ENCODE data around the gene GDF15.
A peak's percentile ranks its signal among the peaks of the same experiment; 100 is the strongest.
"Not testable (repeated sequence)": the region's sequence is repeated elsewhere in the genome, so short reads cannot be mapped to it uniquely, and the experiment has no call there.

The GDF15 gene

DNA sequence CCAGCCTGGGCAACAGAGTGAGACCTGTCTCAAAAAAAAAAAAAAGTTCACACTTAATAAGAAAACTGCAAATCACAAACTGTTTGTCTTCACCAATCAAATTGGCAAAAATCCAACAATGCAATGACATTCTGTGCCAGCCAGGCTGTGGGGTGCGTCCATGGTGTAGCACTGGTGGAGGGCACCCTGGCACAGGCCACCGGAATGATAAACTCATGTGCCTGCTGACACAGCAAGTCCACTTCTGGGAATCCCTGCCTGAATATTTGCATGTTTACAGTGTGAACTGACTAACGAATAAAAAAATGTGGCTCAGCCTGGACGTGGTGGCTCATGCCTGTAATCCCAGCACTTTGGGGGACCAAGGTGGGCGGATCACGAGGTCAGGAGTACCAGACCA lies 13.1 kb downstream of the GDF15 start:
- no peak overlapping the region for H2AK5ac ChIP-seq (ENCODE audit: low read length, severe bottlenecking)
- no peak overlapping the region for H3K18ac ChIP-seq (ENCODE audit: low read depth in 1 of 2, low read length in 2 of 2)
- H3K79me1 ChIP-seq (replicated peaks; ENCODE audit: low read length, poor library complexity, severe bottlenecking) = no peaks in the 10 kb centered on the region
- peak overlapping the region in 1 of 2 experiments; percentile 66 for H2BK12ac ChIP-seq (ENCODE audit: low read length in 2 of 2)
- no peaks in the 10 kb centered on the region for H3K36me3 ChIP-seq (ENCODE audit: control insufficient read depth in 1 of 2, insufficient read depth in 2 of 2, low read depth in 1 of 2, low read length in 2 of 2)
- H3K4me2 ChIP-seq (ENCODE audit: low read length, poor library complexity, severe bottlenecking) = no peak overlapping the region
- H2BK15ac ChIP-seq (ENCODE audit: low read depth, poor library complexity, severe bottlenecking) = no peak overlapping the region
- no peak overlapping the region for H3K4me3 ChIP-seq (ENCODE audit: insufficient read depth in 1 of 2, low read depth in 1 of 2, low read length in 2 of 2)
- H3K14ac ChIP-seq (ENCODE audit: low read length in 2 of 2) = no peak overlapping the region
- H2AFZ ChIP-seq (ENCODE audit: low read depth, low read length) = no peak overlapping the region
- H3K4ac ChIP-seq (ENCODE audit: low read depth in 1 of 2, low read length in 2 of 2) = no peak overlapping the region
- DNase-seq = peak; percentile 80
- H2BK120ac ChIP-seq (ENCODE audit: low read depth, low read length) = no peak overlapping the region
- H3K27ac ChIP-seq (ENCODE audit: low read length, poor library complexity, severe bottlenecking) = peak overlapping the region; percentile 51
- H4K8ac ChIP-seq (ENCODE audit: low read length) = peak overlapping the region; percentile 27
- H2BK5ac ChIP-seq (ENCODE audit: low read depth, low read length, poor library complexity, severe bottlenecking) = no peak overlapping the region
- 35% methylated on average over 6 of the region's 6 CpGs for WGBS
- H3K23ac ChIP-seq (ENCODE audit: low read length in 2 of 2) = no peak overlapping the region
- H3K9me3 ChIP-seq (ENCODE audit: control insufficient read depth, low read length) = no peaks in the 10 kb centered on the region
- H3K4me1 ChIP-seq (ENCODE audit: control insufficient read depth, insufficient read depth, low read depth, low read length) = peaks cover 33% of the 10 kb centered on the region
- no peak overlapping the region for H4K91ac ChIP-seq (ENCODE audit: low read length)
- H3K27me3 ChIP-seq (ENCODE audit: control insufficient read depth in 1 of 2, insufficient read depth in 1 of 2, low read length in 2 of 2) = peaks cover 0 to 19% of the 10 kb centered on the region in 2 experiments
- no peak overlapping the region for H3K9ac ChIP-seq (ENCODE audit: low read length)

DNA sequence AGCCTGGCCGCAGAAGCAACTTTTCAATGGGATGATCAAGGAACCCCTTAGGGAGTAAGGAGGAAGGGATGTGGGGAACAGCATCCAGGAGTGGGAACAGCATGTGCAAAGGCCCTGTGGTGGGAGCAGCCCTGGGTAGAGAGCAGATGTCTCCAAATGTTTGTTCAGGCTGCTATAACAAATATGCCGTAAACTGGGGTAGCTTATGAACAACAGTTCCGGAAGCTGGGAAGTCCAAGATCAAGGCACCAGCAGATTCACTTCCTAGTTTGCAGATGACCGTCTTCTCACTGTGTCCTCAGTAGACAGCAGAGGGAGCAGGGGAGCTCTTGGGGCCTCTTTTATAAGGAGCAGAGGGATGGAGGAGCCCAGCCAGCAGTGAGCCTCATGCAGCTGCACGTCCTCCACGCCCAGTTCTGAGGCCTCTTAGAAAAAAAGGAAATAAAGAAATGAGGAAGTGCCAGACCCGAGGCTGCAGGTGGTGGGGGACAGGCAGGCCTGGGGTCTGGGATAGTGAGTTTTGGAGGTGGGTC lies 15.7 kb downstream of the GDF15 start:
- Histone ChIP-seq H3K9ac (ENCODE audit: low read length) (peak overlapping the region; percentile 40), H3K4me1 (ENCODE audit: control insufficient read depth, insufficient read depth, low read depth, low read length) (peaks cover 34% of the 10 kb centered on the region), H2AFZ (ENCODE audit: low read depth, low read length) (no peak overlapping the region), H3K4me3 (ENCODE audit: insufficient read depth in 1 of 2, low read depth in 1 of 2, low read length in 2 of 2) (no peak overlapping the region), H4K91ac (ENCODE audit: low read length) (peak overlapping the region; percentile 69), H3K27me3 (ENCODE audit: control insufficient read depth in 1 of 2, insufficient read depth in 1 of 2, low read length in 2 of 2) (peaks cover 0 to 15% of the 10 kb centered on the region in 2 experiments), H3K4me2 (ENCODE audit: low read length, poor library complexity, severe bottlenecking) (peak overlapping the region; percentile 73), H2BK12ac (ENCODE audit: low read length in 2 of 2) (peak overlapping the region in 1 of 2 experiments; percentile 75), H2BK15ac (ENCODE audit: low read depth, poor library complexity, severe bottlenecking) (peak overlapping the region; percentile 73), H3K79me1 (replicated peaks; ENCODE audit: low read length, poor library complexity, severe bottlenecking) (no peaks in the 10 kb centered on the region), H3K9me3 (ENCODE audit: control insufficient read depth, low read length) (no peaks in the 10 kb centered on the region), H4K8ac (ENCODE audit: low read length) (peak overlapping the region; percentile 81), H3K27ac (ENCODE audit: low read length, poor library complexity, severe bottlenecking) (peak overlapping the region; percentile 98), H2AK5ac (ENCODE audit: low read length, severe bottlenecking) (peak overlapping the region; percentile 96), H3K18ac (ENCODE audit: low read depth in 1 of 2, low read length in 2 of 2) (peak overlapping the region; percentile 47 to 93), H3K36me3 (ENCODE audit: control insufficient read depth in 1 of 2, insufficient read depth in 2 of 2, low read depth in 1 of 2, low read length in 2 of 2) (no peaks in the 10 kb centered on the region), H3K14ac (ENCODE audit: low read length in 2 of 2) (no peak overlapping the region), H2BK5ac (ENCODE audit: low read depth, low read length, poor library complexity, severe bottlenecking) (peak overlapping the region; percentile 97), H2BK120ac (ENCODE audit: low read depth, low read length) (peak overlapping the region; percentile 90), H3K4ac (ENCODE audit: low read depth in 1 of 2, low read length in 2 of 2) (peak overlapping the region in 1 of 2 experiments; percentile 59), H3K23ac (ENCODE audit: low read length in 2 of 2) (peak overlapping the region in 1 of 2 experiments; percentile 17)
- DNase-seq = peak; percentile 82
- 53% methylated on average over 7 of the region's 7 CpGs for WGBS

DNA sequence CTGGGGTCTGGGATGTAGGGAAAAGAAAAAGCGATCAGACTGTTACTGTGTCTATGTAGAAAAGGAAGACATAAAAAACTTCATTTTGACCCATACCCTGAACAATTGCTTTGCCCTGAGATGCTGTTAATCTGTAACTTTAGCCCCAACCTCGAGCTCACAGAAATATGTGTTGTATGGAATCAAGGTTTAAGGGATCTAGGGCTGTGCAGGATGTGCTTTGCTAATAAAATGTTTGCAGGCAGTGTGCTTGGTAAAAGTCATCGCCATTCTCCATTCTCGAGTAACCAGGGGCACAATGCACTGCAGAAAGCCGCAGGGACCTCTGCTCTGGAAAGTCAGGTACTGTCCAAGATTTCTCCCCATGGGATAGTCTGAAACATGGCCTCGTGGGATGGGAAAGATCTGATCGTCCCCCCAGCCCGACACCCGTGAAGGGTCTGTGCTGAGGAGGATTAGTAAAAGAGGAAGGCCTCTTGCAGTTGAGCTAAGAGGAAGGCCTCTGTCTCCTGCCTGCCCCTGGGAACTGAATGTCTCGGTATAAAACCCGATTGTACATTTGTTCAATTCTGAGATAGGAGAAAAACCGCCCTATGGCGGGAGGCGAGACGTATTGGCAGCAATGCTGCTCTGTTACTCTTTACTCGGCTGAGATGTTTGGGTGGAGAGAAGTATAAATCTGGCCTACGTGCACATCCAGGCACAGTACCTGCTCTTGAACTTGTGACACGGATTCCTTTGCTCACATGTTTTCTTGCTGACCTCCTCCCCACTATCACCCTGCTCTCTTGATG lies 16.7 kb downstream of the GDF15 start:
- H4K91ac ChIP-seq (ENCODE audit: low read length); H2BK15ac ChIP-seq (ENCODE audit: low read depth, poor library complexity, severe bottlenecking); H3K9ac ChIP-seq (ENCODE audit: low read length); H3K9me3 ChIP-seq (ENCODE audit: control insufficient read depth, low read length); H3K4me3 ChIP-seq (ENCODE audit: insufficient read depth in 1 of 2, low read depth in 1 of 2, low read length in 2 of 2); H3K14ac ChIP-seq (ENCODE audit: low read length in 2 of 2); H3K18ac ChIP-seq (ENCODE audit: low read depth in 1 of 2, low read length in 2 of 2); H3K23ac ChIP-seq (ENCODE audit: low read length in 2 of 2); H3K79me1 ChIP-seq (replicated peaks; ENCODE audit: low read length, poor library complexity, severe bottlenecking); H2AFZ ChIP-seq (ENCODE audit: low read depth, low read length); DNase-seq; H3K27me3 ChIP-seq (ENCODE audit: control insufficient read depth in 1 of 2, insufficient read depth in 1 of 2, low read length in 2 of 2); H3K36me3 ChIP-seq (ENCODE audit: control insufficient read depth in 1 of 2, insufficient read depth in 2 of 2, low read depth in 1 of 2, low read length in 2 of 2): not testable (repeated sequence)
- Histone ChIP-seq H4K8ac (ENCODE audit: low read length) (peak overlapping the region; percentile 51), H3K4ac (ENCODE audit: low read depth in 1 of 2, low read length in 2 of 2) (peak overlapping the region in 1 of 2 experiments; percentile 59), H2BK5ac (ENCODE audit: low read depth, low read length, poor library complexity, severe bottlenecking) (peak overlapping the region; percentile 97), H3K4me1 (ENCODE audit: control insufficient read depth, insufficient read depth, low read depth, low read length) (peaks cover 30% of the 10 kb centered on the region), H3K4me2 (ENCODE audit: low read length, poor library complexity, severe bottlenecking) (peak overlapping the region; percentile 73), H2BK12ac (ENCODE audit: low read length in 2 of 2) (peak overlapping the region in 1 of 2 experiments; percentile 7), H2AK5ac (ENCODE audit: low read length, severe bottlenecking) (peak overlapping the region; percentile 91), H3K27ac (ENCODE audit: low read length, poor library complexity, severe bottlenecking) (peak overlapping the region; percentile 98), H2BK120ac (ENCODE audit: low read depth, low read length) (peak overlapping the region; percentile 90)
- WGBS = 85% methylated on average over 13 of the region's 18 CpGs

DNA sequence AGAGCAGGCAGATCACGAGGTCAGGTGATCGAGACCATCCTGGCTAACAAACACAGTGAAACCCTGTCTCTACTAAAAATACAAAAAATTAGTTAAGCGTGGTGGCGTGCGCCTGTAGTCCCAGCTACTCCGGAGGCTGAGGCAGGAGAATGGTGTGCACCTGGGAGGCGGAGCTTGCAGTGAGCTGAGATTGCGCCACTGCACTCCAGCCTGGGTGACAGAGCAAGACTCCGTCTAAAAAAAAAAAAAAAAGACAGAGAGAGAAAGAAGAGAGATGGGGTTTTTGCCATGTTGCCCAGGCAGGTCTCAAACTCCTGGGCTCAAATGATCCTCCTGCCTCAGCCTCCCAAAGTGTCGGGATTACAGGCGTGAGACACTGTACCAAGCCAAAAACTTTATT lies 19.8 kb downstream of the GDF15 start:
- H3K9me3 ChIP-seq (ENCODE audit: control insufficient read depth, low read length); DNase-seq: not testable (repeated sequence)
- 94% methylated on average over 8 of the region's 11 CpGs for WGBS

More for the DNA sequence above, 19.8 kb downstream of the GDF15 start:
- H2BK120ac ChIP-seq (ENCODE audit: low read depth, low read length); H3K23ac ChIP-seq (ENCODE audit: low read length in 2 of 2); H3K27ac ChIP-seq (ENCODE audit: low read length, poor library complexity, severe bottlenecking); H3K9ac ChIP-seq (ENCODE audit: low read length); H3K27me3 ChIP-seq (ENCODE audit: control insufficient read depth in 1 of 2, insufficient read depth in 1 of 2, low read length in 2 of 2); H2BK15ac ChIP-seq (ENCODE audit: low read depth, poor library complexity, severe bottlenecking); H4K8ac ChIP-seq (ENCODE audit: low read length); H3K14ac ChIP-seq (ENCODE audit: low read length in 2 of 2); H2BK12ac ChIP-seq (ENCODE audit: low read length in 2 of 2); H2AK5ac ChIP-seq (ENCODE audit: low read length, severe bottlenecking); H2BK5ac ChIP-seq (ENCODE audit: low read depth, low read length, poor library complexity, severe bottlenecking); H3K18ac ChIP-seq (ENCODE audit: low read depth in 1 of 2, low read length in 2 of 2); H3K4me3 ChIP-seq (ENCODE audit: insufficient read depth in 1 of 2, low read depth in 1 of 2, low read length in 2 of 2); H4K91ac ChIP-seq (ENCODE audit: low read length); H3K4me2 ChIP-seq (ENCODE audit: low read length, poor library complexity, severe bottlenecking); H2AFZ ChIP-seq (ENCODE audit: low read depth, low read length); H3K79me1 ChIP-seq (replicated peaks; ENCODE audit: low read length, poor library complexity, severe bottlenecking); H3K36me3 ChIP-seq (ENCODE audit: control insufficient read depth in 1 of 2, insufficient read depth in 2 of 2, low read depth in 1 of 2, low read length in 2 of 2); H3K4ac ChIP-seq (ENCODE audit: low read depth in 1 of 2, low read length in 2 of 2): not testable (repeated sequence)
- peaks cover 27% of the 10 kb centered on the region for H3K4me1 ChIP-seq (ENCODE audit: control insufficient read depth, insufficient read depth, low read depth, low read length)

Data from mesenchymal stem cell (in vitro differentiated cells and primary cell).